HEK293 (cell line): ENCODE results near the gene SOHLH2.

Experiments used
- CTCF ChIA-PET: fragments of 350-600 bp; formaldehyde crosslinking; extraction: SDS; loops from one replicate; lab custom pipeline; 2021; ENCODE audit warnings: antibody characterized with exemption; lab: Yijun Ruan, JAX
- POLR2A ChIA-PET: fragments of 300-600 bp; formaldehyde crosslinking; extraction: SDS; loops from one replicate; lab custom pipeline; 2020; ENCODE audit warnings: antibody characterized with exemption, inconsistent platforms; lab: Yijun Ruan, JAX
- H3K27ac ChIP-seq: fragments of 200-500 bp; sonication (Bioruptor generic); 2 replicates; pipeline ENCODE4 v1.5.1; 2014; ENCODE audit warnings: low read depth, low read length, control low read depth, inconsistent platforms; ENCODE audit errors: extremely low read depth
- H3K36me3 ChIP-seq, 2 experiments: fragments of 200-500 bp in 1 of 2; sonication (Bioruptor generic) in 1 of 2; 1 replicate in 1 of 2; 2 replicates in 1 of 2; pipeline ENCODE4 v1.5.1; 2014 to 2017; ENCODE audit warnings: inconsistent platforms in 2 of 2, low read length in 2 of 2; ENCODE audit not compliant: control insufficient read depth in 2 of 2, insufficient read depth in 1 of 2
- H3K4me1 ChIP-seq: fragments of 200-500 bp; sonication (Bioruptor generic); 2 replicates; pipeline ENCODE4 v1.5.1; 2014; ENCODE audit warnings: mild to moderate bottlenecking, low read length, inconsistent platforms; ENCODE audit not compliant: control insufficient read depth, insufficient read depth
- H3K4me3 ChIP-seq: 2 replicates; pipeline ENCODE4 v1.5.1; 2011; ENCODE audit warnings: low read depth, mild to moderate bottlenecking, control low read depth, low read length, moderate library complexity
- H3K9me3 ChIP-seq: fragments of 200-500 bp; sonication (Bioruptor generic); 2 replicates; pipeline ENCODE4 v1.5.1; 2014; ENCODE audit warnings: low read depth, low read length, inconsistent platforms; ENCODE audit not compliant: control insufficient read depth, insufficient read depth
- AEBP2 ChIP-seq: fragments of 450-650 bp; formaldehyde crosslinking; IDR thresholded peaks from 2 replicates; pipeline ENCODE4 v1.5.1; 2016; ENCODE audit warnings: missing biosample characterization, missing genetic modification characterization, borderline replicate concordance
- GLI2 ChIP-seq: fragments of 450-650 bp; formaldehyde crosslinking; IDR thresholded peaks from 2 replicates; pipeline ENCODE4; 2017; ENCODE audit warnings: missing biosample characterization, missing genetic modification characterization, low read depth, borderline replicate concordance
- GLIS1 ChIP-seq: fragments of 450-650 bp; formaldehyde crosslinking; IDR thresholded peaks from 2 replicates; pipeline ENCODE4 v1.5.1; 2016; ENCODE audit warnings: missing biosample characterization, missing genetic modification characterization
- KLF9 ChIP-seq: fragments of 450-650 bp; formaldehyde crosslinking; IDR thresholded peaks from 2 replicates; pipeline ENCODE4 v1.5.1; 2016; ENCODE audit warnings: missing biosample characterization, missing genetic modification characterization, low read depth
- PRDM2 ChIP-seq: fragments of 450-650 bp; formaldehyde crosslinking; IDR thresholded peaks from 2 replicates; pipeline ENCODE4 v1.5.1; 2016; ENCODE audit warnings: missing biosample characterization, missing genetic modification characterization, borderline replicate concordance
- SCRT1 ChIP-seq: fragments of 450-650 bp; formaldehyde crosslinking; IDR thresholded peaks from 2 replicates; pipeline ENCODE4 v1.5.1; 2016; ENCODE audit warnings: missing biosample characterization, missing genetic modification characterization, borderline replicate concordance
- SP3 ChIP-seq: fragments of 450-650 bp; formaldehyde crosslinking; IDR thresholded peaks from 2 replicates; pipeline ENCODE4 v1.5.1; 2016; ENCODE audit warnings: missing biosample characterization, missing genetic modification characterization
- WT1 ChIP-seq: fragments of 450-650 bp; formaldehyde crosslinking; IDR thresholded peaks from 2 replicates; pipeline ENCODE4 v1.5.1; 2016; ENCODE audit warnings: missing biosample characterization, missing genetic modification characterization
- ZFHX2 ChIP-seq: fragments of 450-650 bp; formaldehyde crosslinking; conservative IDR thresholded peaks from 2 replicates; pipeline ENCODE4 v1.5.1; 2016; ENCODE audit warnings: missing biosample characterization, missing genetic modification characterization
- ZIC2 ChIP-seq: fragments of 450-650 bp; formaldehyde crosslinking; IDR thresholded peaks from 2 replicates; pipeline ENCODE4 v1.5.1; 2016; ENCODE audit warnings: missing biosample characterization, missing genetic modification characterization
- ZNF2 ChIP-seq: fragments of 450-650 bp; formaldehyde crosslinking; IDR thresholded peaks from 2 replicates; pipeline ENCODE4 v1.5.1; 2016; ENCODE audit warnings: missing biosample characterization, missing genetic modification characterization
- ZNF354C ChIP-seq: fragments of 450-650 bp; formaldehyde crosslinking; IDR thresholded peaks from 2 replicates; pipeline ENCODE4 v1.5.1; 2016; ENCODE audit warnings: missing biosample characterization, missing genetic modification characterization, low read depth, borderline replicate concordance
- ZNF391 ChIP-seq: fragments of 450-650 bp; formaldehyde crosslinking; IDR thresholded peaks from 2 replicates; pipeline ENCODE4 v1.5.1; 2016; ENCODE audit warnings: low read depth, missing biosample characterization, missing genetic modification characterization, borderline replicate concordance
- ZNF521 ChIP-seq: fragments of 450-650 bp; formaldehyde crosslinking; IDR thresholded peaks from 2 replicates; pipeline ENCODE4 v1.5.1; 2017; ENCODE audit warnings: missing biosample characterization, mild to moderate bottlenecking, missing genetic modification characterization
- ZNF596 ChIP-seq: fragments of 450-650 bp; IDR thresholded peaks from 2 replicates; pipeline ENCODE4 v1.5.0; 2018; ENCODE audit warnings: missing biosample characterization, mild to moderate bottlenecking, missing genetic modification characterization, moderate library complexity
- ZNF654 ChIP-seq: fragments of 450-650 bp; formaldehyde crosslinking; IDR thresholded peaks from 2 replicates; pipeline ENCODE4 v1.5.1; 2016; ENCODE audit warnings: low read depth, missing biosample characterization, missing genetic modification characterization
- ZNF707 ChIP-seq: fragments of 450-650 bp; formaldehyde crosslinking; IDR thresholded peaks from 2 replicates; pipeline ENCODE4 v1.5.1; 2016; ENCODE audit warnings: missing biosample characterization, missing genetic modification characterization
- ZNF747 ChIP-seq: fragments of 450-650 bp; formaldehyde crosslinking; IDR thresholded peaks from 2 replicates; pipeline ENCODE4 v1.5.1; 2016; ENCODE audit warnings: missing biosample characterization, missing genetic modification characterization
- ZNF843 ChIP-seq: fragments of 450-650 bp; formaldehyde crosslinking; IDR thresholded peaks from 2 replicates; pipeline ENCODE4 v1.5.1; 2016; ENCODE audit warnings: missing biosample characterization, missing genetic modification characterization
- ZSCAN4 ChIP-seq: fragments of 450-650 bp; formaldehyde crosslinking; IDR thresholded peaks from 2 replicates; pipeline ENCODE4 v1.5.1; 2017; ENCODE audit warnings: missing biosample characterization, missing genetic modification characterization

The SOHLH2 gene

GRCh38 chr13:36242761-36243160 lies 28.4 kb upstream of the SOHLH2 start (continued):
- TF ChIP-seq PRDM2 (no peak), GLIS1 (tag by site-specific recombination) (no peak), WT1 (tag by site-specific recombination) (no peak), ZSCAN4 (no peak), ZNF2 (no peak), ZNF596 (tag by site-specific recombination) (no peak), SP3 (tag by site-specific recombination) (no peak), GLI2 (tag by site-specific recombination) (no peak), ZIC2 (tag by site-specific recombination) (no peak)

GRCh38 chr13:36231236-36231635 lies 16.9 kb upstream of the SOHLH2 start:
- CTCF ChIA-PET = no interaction called here
- no peaks in the 10 kb centered on the region for H3K9me3 ChIP-seq
- POLR2A ChIA-PET = no interaction called here
- no peak overlapping the region for H3K4me3 ChIP-seq
- no peak for TF ChIP-seq ZNF747 (tag by site-specific recombination)
- TF ChIP-seq ZFHX2 (tag by site-specific recombination) = no peak
- TF ChIP-seq ZNF654 (tag by site-specific recombination) = no peak
- TF ChIP-seq ZNF521 = no peak
- no peak for TF ChIP-seq ZNF391 (tag by site-specific recombination)
- TF ChIP-seq ZNF354C (tag by site-specific recombination) = no peak
- no peak for TF ChIP-seq KLF9 (tag by site-specific recombination)
- TF ChIP-seq ZNF843 (tag by site-specific recombination) = no peak
- TF ChIP-seq ZNF707 (tag by site-specific recombination) = no peak
- TF ChIP-seq SCRT1 (tag by site-specific recombination) = no peak
- TF ChIP-seq AEBP2 = no peak
- no peaks in the 10 kb centered on the region for H3K4me1 ChIP-seq
- H3K36me3 ChIP-seq = no peaks in the 10 kb centered on the region
- no peak overlapping the region for H3K27ac ChIP-seq
